ENCODE measurements around the gene PMS1.

DNA sequence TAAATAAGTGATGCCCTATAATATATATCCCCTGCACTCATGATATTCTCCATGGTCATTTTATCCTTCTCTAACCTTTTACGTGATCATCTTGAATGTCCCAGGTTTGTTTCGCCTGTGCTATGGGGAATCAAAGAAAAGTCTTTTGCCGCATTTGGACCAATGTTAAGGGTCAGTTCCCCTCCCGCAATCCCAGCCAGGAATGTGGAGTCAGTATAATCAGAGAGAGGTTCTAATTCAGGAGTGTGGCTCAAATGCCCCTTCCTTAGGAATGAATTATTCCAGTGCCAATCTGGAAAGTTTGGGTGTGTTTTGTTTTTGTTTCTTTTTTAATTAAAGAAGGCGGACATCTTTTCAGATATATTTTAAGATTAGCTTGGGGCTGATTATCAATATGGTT lies 41.8 kb downstream of the PMS1 start:
- TF ChIP-seq, protein P1, sequence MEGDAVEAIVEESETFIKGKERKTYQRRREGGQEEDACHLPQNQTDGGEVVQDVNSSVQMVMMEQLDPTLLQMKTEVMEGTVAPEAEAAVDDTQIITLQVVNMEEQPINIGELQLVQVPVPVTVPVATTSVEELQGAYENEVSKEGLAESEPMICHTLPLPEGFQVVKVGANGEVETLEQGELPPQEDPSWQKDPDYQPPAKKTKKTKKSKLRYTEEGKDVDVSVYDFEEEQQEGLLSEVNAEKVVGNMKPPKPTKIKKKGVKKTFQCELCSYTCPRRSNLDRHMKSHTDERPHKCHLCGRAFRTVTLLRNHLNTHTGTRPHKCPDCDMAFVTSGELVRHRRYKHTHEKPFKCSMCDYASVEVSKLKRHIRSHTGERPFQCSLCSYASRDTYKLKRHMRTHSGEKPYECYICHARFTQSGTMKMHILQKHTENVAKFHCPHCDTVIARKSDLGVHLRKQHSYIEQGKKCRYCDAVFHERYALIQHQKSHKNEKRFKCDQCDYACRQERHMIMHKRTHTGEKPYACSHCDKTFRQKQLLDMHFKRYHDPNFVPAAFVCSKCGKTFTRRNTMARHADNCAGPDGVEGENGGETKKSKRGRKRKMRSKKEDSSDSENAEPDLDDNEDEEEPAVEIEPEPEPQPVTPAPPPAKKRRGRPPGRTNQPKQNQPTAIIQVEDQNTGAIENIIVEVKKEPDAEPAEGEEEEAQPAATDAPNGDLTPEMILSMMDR (optimal IDR thresholded peaks at IDR 0.05 in 1 of 3, IDR thresholded peaks at IDR 0.05 in 1 of 3, conservative IDR thresholded peaks at IDR 0.05 in 1 of 3; ENCODE audit: extremely low read depth in 1 of 3, insufficient read depth in 2 of 3, low read length in 3 of 3), result no peak
- TF ChIP-seq EZH2 (IDR thresholded peaks at IDR 0.05; ENCODE audit: low read length), result no peak

Measured in keratinocyte (primary cell).